HepG2 (cell line): ENCODE measurements around the gene AADAT. TPM values are rescaled to one million over a fixed set of nuclear protein-coding genes. Genes with fewer than 3 reads are reported as not detected.

Source experiments
- ATAC-seq: fragments of 200-7000 bp; cut with Tn5 transposase; 3 replicates; pipeline ENCODE4 v1.9.1; 2020; ENCODE audit warnings: mild to moderate bottlenecking, moderate library complexity
- BruUV-seq: library from RNA; stranded (reverse); fragments of 400-500 nt; replicated peaks from 2 replicates; lab custom pipeline; 2021; lab: Mats Ljungman, UMichigan
- CTCF ChIA-PET: fragments of 300-600 bp; formaldehyde crosslinking; extraction: SDS; loops from one replicate; lab custom pipeline; 2021; ENCODE audit warnings: low total read pairs, inconsistent platforms, low intra/inter-chr PET ratio; lab: Yijun Ruan, JAX
- POLR2A ChIA-PET: fragments of 350-600 bp; sonication (Branson Sonifier 250); formaldehyde crosslinking; loops from one replicate; lab custom pipeline; 2020; ENCODE audit warnings: antibody characterized with exemption, inconsistent platforms; lab: Yijun Ruan, JAX
- DNase-seq: peaks from one replicate; pipeline ENCODE4 v3.0.0-alpha.2; 2015; ENCODE audit warnings: low spot score
- FAIRE-seq: peaks from 3 replicates; lab custom pipeline; 2011; peaks lifted over from hg19 to GRCh38; lab: Jason Lieb, UNC
- H2AFZ ChIP-seq: one replicate; pipeline ENCODE4 v1.6.1; 2011; ENCODE audit warnings: low read length, inconsistent platforms
- H3K27ac ChIP-seq: fragments of 300-600 bp; 3 replicates; pipeline ENCODE4 v1.8.0; 2011; ENCODE audit warnings: mixed run types, mild to moderate bottlenecking, mixed read lengths, low read length, inconsistent platforms; ENCODE audit not compliant: insufficient read depth; ENCODE audit errors: extremely low read length
- H3K27me3 ChIP-seq, 2 experiments: fragments of 200-600 bp in 1 of 2; 2 replicates in 1 of 2; 3 replicates in 1 of 2; pipeline versions ENCODE4 v1.6.0 to v1.8.0; 2011; ENCODE audit warnings: low read length in 2 of 2, mild to moderate bottlenecking in 2 of 2, moderate library complexity in 2 of 2, inconsistent platforms in 1 of 2; ENCODE audit not compliant: insufficient read depth in 2 of 2, control insufficient read depth in 1 of 2
- H3K36me3 ChIP-seq, 2 experiments: fragments of 200-600 bp in 1 of 2; replicated peaks in 1 of 2; 2 replicates in 1 of 2; 3 replicates in 1 of 2; pipeline versions ENCODE4 v1.5.1 to v1.8.0; 2011; ENCODE audit warnings: low read length in 2 of 2, inconsistent platforms in 1 of 2; ENCODE audit not compliant: insufficient read depth in 2 of 2, control insufficient read depth in 1 of 2
- H3K4me1 ChIP-seq: 2 replicates; pipeline ENCODE4 v1.5.1; 2012; ENCODE audit warnings: low read length, inconsistent platforms; ENCODE audit not compliant: insufficient read depth
- H3K4me2 ChIP-seq: 2 replicates; pipeline ENCODE4 v1.6.0; 2011; ENCODE audit warnings: low read depth, low read length, inconsistent platforms
- H3K4me3 ChIP-seq, 3 experiments: fragments of 200-600 bp in 1 of 3; sonication (generic), shearing (Covaris generic) in 1 of 3; replicated peaks in 1 of 3; 2 replicates each; pipeline ENCODE4 v1.5.1; 2011 to 2016; ENCODE audit warnings: low read length in 3 of 3, inconsistent platforms in 2 of 3, low read depth in 2 of 3, mild to moderate bottlenecking in 2 of 3, control low read depth in 1 of 3, mixed read lengths in 1 of 3; ENCODE audit not compliant: insufficient read depth in 1 of 3
- H3K79me2 ChIP-seq: one replicate; pipeline ENCODE4 v1.6.1; 2011; ENCODE audit warnings: low read length, inconsistent platforms; ENCODE audit not compliant: insufficient read depth
- H3K9ac ChIP-seq: 2 replicates; pipeline ENCODE4 v1.6.0; 2011; ENCODE audit warnings: mild to moderate bottlenecking, low read depth, low read length, inconsistent platforms; ENCODE audit not compliant: insufficient read depth
- H3K9me3 ChIP-seq: 2 replicates; pipeline ENCODE4 v1.5.1; 2012; ENCODE audit warnings: mild to moderate bottlenecking, low read length
- H4K20me1 ChIP-seq: 2 replicates; pipeline ENCODE4 v1.6.0; 2011; ENCODE audit warnings: inconsistent platforms, mild to moderate bottlenecking, low read length, moderate library complexity; ENCODE audit not compliant: insufficient read depth
- ARNTL ChIP-seq: sonication (generic); formaldehyde crosslinking; IDR thresholded peaks from 2 replicates; pipeline ENCODE4 v1.4.0; 2020; ENCODE audit warnings: mild to moderate bottlenecking, missing genetic modification reagents
- CEBPB ChIP-seq: IDR thresholded peaks from 2 replicates; pipeline ENCODE4 v1.6.1; 2011; ENCODE audit warnings: low read depth, low read length, improper control_type of control experiment, borderline replicate concordance
- EED ChIP-seq: sonication (generic); formaldehyde crosslinking; IDR thresholded peaks from 2 replicates; pipeline ENCODE4 v1.5.0; 2020; ENCODE audit warnings: mild to moderate bottlenecking, missing genetic modification reagents
- FOXJ3 ChIP-seq: sonication (generic); formaldehyde crosslinking; IDR thresholded peaks from 2 replicates; pipeline ENCODE4 v1.4.0; 2020; ENCODE audit warnings: missing genetic modification reagents, mild to moderate bottlenecking, borderline replicate concordance
- HINFP ChIP-seq: sonication (generic); formaldehyde crosslinking; IDR thresholded peaks from 2 replicates; pipeline ENCODE4 v1.4.0; 2020; ENCODE audit warnings: low read depth, mild to moderate bottlenecking, missing genetic modification reagents
- KDM3A ChIP-seq: IDR thresholded peaks from 2 replicates; pipeline ENCODE4 v1.6.1; 2018; ENCODE audit warnings: low read depth, missing compliant biosample characterization
- TBX2 ChIP-seq: sonication (generic); formaldehyde crosslinking; IDR thresholded peaks from 2 replicates; pipeline ENCODE4 v1.5.0; 2020; ENCODE audit warnings: missing genetic modification reagents, mild to moderate bottlenecking, borderline replicate concordance
- ZBTB20 ChIP-seq: sonication (generic); formaldehyde crosslinking; IDR thresholded peaks from 2 replicates; pipeline ENCODE4 v1.8.1; 2023; ENCODE audit warnings: missing genetic modification reagents, low read depth, mild to moderate bottlenecking, borderline replicate concordance
- ZNF142 ChIP-seq: sonication (generic); formaldehyde crosslinking; IDR thresholded peaks from 2 replicates; pipeline ENCODE4 v1.4.0; 2020; ENCODE audit warnings: missing genetic modification reagents
- ZNF230 ChIP-seq: sonication (generic); formaldehyde crosslinking; IDR thresholded peaks from 2 replicates; pipeline ENCODE4 v1.4.0; 2020; ENCODE audit warnings: mild to moderate bottlenecking, missing genetic modification reagents
- ZNF414 ChIP-seq: sonication (generic); formaldehyde crosslinking; IDR thresholded peaks from 2 replicates; pipeline ENCODE4 v1.5.0; 2020; ENCODE audit warnings: missing genetic modification reagents
- ZNF841 ChIP-seq: sonication (generic); formaldehyde crosslinking; IDR thresholded peaks from 2 replicates; pipeline ENCODE4 v1.8.1; 2023; ENCODE audit warnings: missing genetic modification reagents, borderline replicate concordance
- WGBS: methylation state at CpG from one replicate; pipeline ENCODE4 v1.1.6; 2017; ENCODE audit warnings: low lambda C conversion rate; 5-methylcytosine and 5-hydroxymethylcytosine counted together
- in situ Hi-C: cut with HindIII; loops from 2 replicates; pipeline ENCODE4 v1.10.0; 2017; ENCODE audit warnings: low pct_unique_long_range_greater_than_20kb; ENCODE audit not compliant: extremely low pct_ligation_motif_present
- intact Hi-C: fragments of 100-400 bp; cut with micrococcal nuclease; formaldehyde crosslinking; loops from one replicate; pipeline ENCODE4 v1.10.0; 2022; ENCODE audit not compliant: unreplicated experiment
- polyA plus RNA-seq, 8 experiments: library from polyadenylated mRNA; depleted of rRNA in 3 of 8; stranded (reverse) in 7 of 8; unstranded in 1 of 8; fragments of >200 nt; fragmentation: Illumina TruSeq in 4 of 8; extraction: Trizol in 4 of 8; gene quantifications; 2 replicates each; pipeline versions ENCODE4 v1.2.1 to v1.2.3, GENCODE V29; 2011 to 2016; ENCODE audit warnings: low read depth in 4 of 8, missing spikeins in 1 of 8, mixed read lengths in 1 of 8; ENCODE audit not compliant: insufficient read depth in 1 of 8
- total RNA-seq, 5 experiments: library from RNA; depleted of rRNA; stranded (reverse); fragments of >200 nt; fragmentation: Illumina TruSeq; extraction: Trizol; gene quantifications; 2 replicates each; pipeline ENCODE4 v1.2.3, GENCODE V29; 2016; ENCODE audit warnings: low read depth in 1 of 5
- TF ChIP-seq, protein P1 (sequence below): IDR thresholded peaks from 2 replicates; pipeline ENCODE4 v1.6.1; 2016; ENCODE audit warnings: control low read depth
- TF ChIP-seq, protein P2 (sequence below): sonication (generic); IDR thresholded peaks from 2 replicates; pipeline ENCODE4 v1.6.1; 2016; ENCODE audit warnings: low read depth, borderline replicate concordance

Gene AADAT
- total and polyA plus RNA-seq, 2 of the 13 experiments (the other 11 are each of a cell fraction or from before 2014, with no cell fraction given), result 6.1 to 9.1 TPM

DNA sequence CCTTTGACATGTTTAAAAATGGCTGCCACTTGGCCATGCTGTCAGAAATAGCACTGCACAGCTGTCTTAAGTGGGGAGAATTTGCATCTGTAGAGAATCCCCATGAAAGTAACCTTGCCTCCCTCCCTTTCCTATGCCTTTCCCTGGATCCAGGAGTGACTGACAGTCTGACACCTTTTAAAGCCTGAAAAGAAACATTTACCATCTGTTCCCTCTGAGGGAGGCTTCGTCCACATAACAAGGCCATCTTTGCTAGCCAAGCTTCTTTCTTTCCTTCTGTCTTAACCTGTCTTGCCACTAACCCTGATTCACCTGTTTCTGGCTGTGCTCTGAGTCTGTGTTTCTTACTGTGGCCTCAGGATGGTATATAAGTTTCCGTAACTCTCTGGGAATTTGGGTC, 21.3 kb upstream of the AADAT start:
- FAIRE-seq (no peak), ATAC-seq (no peak), DNase-seq (no peak)
- WGBS, result 63% methylated on average over 2 of the region's 2 CpGs
- no peaks in the 10 kb centered on the region for H3K79me2 ChIP-seq
- in situ Hi-C loops, result no loop called here
- intact Hi-C loops, result no loop called here
- ChIA-PET CTCF (no interaction called here), POLR2A (no interaction called here)
- H3K27me3 ChIP-seq, result no peaks in the 10 kb centered on the region
- BruUV-seq, result no TSS peak
- no peaks in the 10 kb centered on the region for H4K20me1 ChIP-seq
- H3K9me3 ChIP-seq, result no peaks in the 10 kb centered on the region
- H3K27ac ChIP-seq, result no peak overlapping the region
- H3K4me2 ChIP-seq, result no peak overlapping the region
- no peak overlapping the region for H3K4me3 ChIP-seq
- H3K9ac ChIP-seq, result no peak overlapping the region
- H3K36me3 ChIP-seq, result no peaks in the 10 kb centered on the region
- H2AFZ ChIP-seq, result no peak overlapping the region
- no peaks in the 10 kb centered on the region for H3K4me1 ChIP-seq
- TF ChIP-seq ZNF414 (CRISPR knock-in tag), result no peak
- no peak for TF ChIP-seq TBX2 (CRISPR knock-in tag)
- TF ChIP-seq, protein P1, sequence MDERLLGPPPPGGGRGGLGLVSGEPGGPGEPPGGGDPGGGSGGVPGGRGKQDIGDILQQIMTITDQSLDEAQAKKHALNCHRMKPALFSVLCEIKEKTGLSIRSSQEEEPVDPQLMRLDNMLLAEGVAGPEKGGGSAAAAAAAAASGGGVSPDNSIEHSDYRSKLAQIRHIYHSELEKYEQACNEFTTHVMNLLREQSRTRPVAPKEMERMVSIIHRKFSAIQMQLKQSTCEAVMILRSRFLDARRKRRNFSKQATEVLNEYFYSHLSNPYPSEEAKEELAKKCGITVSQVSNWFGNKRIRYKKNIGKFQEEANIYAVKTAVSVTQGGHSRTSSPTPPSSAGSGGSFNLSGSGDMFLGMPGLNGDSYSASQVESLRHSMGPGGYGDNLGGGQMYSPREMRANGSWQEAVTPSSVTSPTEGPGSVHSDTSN, result no peak
- TF ChIP-seq KDM3A (CRISPR knock-in tag), result no peak
- TF ChIP-seq HINFP (CRISPR knock-in tag), result no peak
- TF ChIP-seq, protein P2, sequence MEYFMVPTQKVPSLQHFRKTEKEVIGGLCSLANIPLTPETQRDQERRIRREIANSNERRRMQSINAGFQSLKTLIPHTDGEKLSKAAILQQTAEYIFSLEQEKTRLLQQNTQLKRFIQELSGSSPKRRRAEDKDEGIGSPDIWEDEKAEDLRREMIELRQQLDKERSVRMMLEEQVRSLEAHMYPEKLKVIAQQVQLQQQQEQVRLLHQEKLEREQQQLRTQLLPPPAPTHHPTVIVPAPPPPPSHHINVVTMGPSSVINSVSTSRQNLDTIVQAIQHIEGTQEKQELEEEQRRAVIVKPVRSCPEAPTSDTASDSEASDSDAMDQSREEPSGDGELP, result no peak
- TF ChIP-seq CEBPB, result no peak
- TF ChIP-seq ARNTL (CRISPR knock-in tag), result no peak
- no peak for TF ChIP-seq FOXJ3 (CRISPR knock-in tag)
- TF ChIP-seq ZBTB20 (CRISPR knock-in tag), result no peak
- no peak for TF ChIP-seq ZNF142 (CRISPR knock-in tag)
- no peak for TF ChIP-seq EED (CRISPR knock-in tag)
- no peak for TF ChIP-seq ZNF230
- no peak for TF ChIP-seq ZNF841 (CRISPR knock-in tag)
